ENCODE data around the gene OLFML1. TPM values are rescaled to one million over a fixed set of nuclear protein-coding genes. Genes with fewer than 3 reads are reported as not detected.

Gene OLFML1
- total RNA-seq, 1 donor from 2014 or later: not detected

DNA sequence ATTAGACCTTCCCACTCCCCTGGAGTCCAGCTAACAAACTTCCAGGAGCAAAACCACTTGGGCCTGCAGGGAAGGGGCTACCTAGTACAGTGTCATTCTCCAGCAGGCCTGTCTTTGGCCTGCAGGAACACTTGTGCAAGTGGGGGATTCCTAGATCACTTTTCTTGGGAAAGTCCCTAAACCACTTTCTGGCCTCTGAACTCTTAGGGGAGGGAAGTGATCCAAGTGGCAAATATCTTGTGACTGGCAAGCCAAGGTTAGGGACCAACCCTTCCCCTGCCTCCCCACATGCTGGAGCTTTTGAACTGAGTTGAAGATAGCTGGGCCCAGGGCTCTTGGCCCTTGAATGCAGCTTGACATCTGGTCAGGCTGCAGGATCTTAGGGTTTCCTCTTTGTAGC lies 45.7 kb downstream of the OLFML1 start:
- intact Hi-C loops (cut with micrococcal nuclease): no loop called here

DNA sequence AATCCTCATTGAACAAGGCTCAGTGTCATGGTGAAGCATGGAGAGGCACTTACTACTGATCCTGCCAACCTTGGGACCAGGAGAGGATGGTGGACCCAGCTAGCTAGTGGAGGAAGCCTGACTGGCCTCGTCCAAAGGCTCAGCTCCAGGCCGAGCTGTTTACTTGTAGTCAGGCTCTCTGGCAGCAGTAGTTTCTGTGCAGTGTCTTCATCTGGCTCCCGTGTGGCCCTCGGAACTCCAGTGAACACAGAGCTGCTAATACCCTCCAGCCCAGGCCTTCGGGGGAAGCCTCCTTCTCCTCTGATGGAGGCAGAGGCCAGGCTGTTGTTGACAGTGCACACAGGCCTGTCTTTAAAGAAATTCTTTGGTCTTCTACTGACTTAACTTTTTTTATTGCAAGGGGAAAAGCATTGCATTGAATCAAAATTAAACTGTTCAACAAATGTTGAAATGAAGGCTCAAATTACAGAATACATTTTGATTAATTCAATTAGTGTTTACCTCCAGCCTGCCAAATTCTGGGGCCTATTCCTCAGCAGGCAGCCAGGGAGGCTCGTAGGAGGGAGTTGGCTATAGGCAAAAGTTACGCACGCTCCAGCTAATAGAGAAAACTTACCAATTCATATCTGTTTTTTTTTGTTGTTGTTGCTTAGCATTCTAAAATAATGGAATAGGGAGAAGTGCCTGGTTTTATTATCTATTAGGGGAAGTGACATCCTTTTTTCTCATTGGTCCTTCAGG lies 47.3 kb downstream of the OLFML1 start:
- intact Hi-C loops (cut with micrococcal nuclease): no loop called here

DNA sequence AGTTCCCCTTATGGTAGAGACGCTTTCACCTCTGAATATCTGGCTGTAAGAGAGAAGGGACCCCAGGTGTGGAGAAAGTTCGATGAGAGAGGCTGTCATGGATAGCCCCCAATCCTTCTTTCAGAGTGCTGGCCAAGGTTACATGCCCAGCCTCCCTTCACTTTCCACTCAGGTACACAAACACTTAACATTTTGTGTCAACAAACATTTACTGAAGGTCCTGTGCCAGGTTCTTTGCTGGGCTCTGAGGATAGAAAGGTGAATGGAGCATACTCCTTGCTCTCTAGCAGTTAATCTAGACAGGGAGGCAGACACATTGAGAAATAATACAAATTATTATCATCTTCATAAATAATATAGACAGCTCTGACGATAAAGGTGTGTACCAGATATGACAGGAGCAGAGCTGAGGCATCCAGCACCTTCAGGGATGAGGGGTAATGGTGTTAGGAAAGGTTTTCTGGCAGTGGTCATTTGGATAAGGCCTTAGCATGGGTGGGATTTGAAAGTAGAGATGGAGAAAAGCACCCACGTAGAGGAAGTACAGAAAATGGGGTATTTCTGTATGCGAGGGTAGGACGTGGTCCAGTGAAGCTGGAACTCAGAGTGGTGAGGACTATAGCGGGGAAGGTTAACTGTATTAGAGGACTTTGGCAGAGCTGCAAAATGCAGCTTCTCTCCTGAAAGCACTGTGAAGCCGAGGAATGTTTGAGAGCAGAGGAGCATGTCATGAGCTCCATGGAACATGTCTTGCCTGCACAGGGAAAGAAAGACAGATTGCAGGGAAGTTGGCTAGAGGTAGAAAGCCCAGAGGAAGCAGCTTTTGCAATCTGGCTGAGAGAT lies 48.1 kb downstream of the OLFML1 start:
- intact Hi-C loops (cut with micrococcal nuclease): no loop called here

DNA sequence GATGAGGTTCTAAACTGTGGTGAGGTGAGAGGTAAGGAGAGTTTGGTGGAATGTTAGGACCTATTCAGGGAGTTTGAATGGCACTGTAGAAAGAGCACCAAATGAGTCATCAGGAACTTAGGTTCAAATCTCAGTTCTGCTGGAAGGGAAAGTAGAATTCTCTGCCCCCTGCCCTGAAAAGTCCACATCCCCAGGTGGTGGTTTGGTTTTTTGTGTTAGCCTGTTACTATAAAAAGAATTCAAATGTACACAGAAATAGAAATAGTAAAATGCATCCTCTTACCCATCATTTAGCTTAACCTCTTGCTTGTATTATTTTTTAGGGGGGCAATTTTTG lies 48.7 kb downstream of the OLFML1 start:
- intact Hi-C loops (cut with micrococcal nuclease): no loop called here

DNA sequence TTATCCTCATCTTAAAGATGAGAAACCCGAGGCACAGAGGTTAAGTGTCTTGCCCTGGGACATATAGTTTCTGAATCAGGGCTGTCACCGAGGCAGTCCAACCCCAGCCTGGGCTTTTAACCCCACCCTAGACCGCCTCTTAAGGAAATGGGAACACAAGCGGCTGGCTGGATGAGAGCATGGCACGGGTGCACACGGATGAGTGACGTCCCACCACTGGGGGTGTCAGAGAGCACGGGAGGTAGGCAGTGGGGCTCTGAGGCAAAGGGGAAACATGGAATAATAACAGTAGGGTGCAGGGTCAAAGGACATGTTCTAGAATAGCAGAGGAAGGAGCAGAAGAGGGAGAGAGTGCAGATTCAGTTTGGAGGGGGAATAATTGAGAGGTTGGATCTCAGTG lies 50.8 kb downstream of the OLFML1 start:
- intact Hi-C loops (cut with micrococcal nuclease): no loop called here

DNA sequence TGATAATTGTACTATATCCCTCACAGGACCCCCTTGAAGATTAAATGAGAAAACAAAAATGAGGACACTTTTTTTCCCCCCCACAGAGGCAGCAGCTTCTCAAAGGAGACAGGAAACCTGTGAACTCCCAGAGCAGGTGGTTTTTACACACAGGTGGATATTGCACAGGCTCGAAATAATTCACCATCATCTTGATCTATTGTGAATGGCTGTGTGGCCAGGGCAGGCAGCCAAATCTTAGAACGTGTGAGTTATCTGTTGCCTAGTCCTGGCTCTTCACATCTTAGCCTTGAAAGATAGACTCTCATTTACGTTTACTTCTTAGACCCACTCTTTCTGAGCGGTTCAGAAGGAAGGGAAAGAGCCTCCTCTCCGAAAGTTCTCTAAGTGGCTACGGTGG lies 52.0 kb downstream of the OLFML1 start:
- intact Hi-C loops (cut with micrococcal nuclease): no loop called here

DNA sequence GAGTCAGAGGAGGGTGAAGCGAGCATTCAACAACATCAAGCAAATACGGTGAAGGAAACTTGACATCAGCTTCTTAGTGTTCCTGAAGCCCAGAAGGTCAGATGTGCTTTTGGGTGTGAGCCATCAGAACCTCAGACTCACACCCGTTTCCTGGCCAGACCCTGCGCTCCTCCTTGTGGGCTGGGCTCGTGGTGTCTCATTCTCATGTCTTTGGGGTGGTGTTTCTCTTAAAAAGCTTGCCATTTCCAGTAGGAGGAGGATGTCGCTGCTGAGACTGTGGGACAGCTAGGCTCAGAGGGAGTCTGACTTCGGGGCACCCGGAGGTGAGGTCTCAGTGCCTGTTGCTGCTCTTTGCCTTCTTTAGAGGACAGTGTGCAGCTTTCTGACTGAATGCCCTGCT lies 52.7 kb downstream of the OLFML1 start:
- intact Hi-C loops (cut with micrococcal nuclease): no loop called here

DNA sequence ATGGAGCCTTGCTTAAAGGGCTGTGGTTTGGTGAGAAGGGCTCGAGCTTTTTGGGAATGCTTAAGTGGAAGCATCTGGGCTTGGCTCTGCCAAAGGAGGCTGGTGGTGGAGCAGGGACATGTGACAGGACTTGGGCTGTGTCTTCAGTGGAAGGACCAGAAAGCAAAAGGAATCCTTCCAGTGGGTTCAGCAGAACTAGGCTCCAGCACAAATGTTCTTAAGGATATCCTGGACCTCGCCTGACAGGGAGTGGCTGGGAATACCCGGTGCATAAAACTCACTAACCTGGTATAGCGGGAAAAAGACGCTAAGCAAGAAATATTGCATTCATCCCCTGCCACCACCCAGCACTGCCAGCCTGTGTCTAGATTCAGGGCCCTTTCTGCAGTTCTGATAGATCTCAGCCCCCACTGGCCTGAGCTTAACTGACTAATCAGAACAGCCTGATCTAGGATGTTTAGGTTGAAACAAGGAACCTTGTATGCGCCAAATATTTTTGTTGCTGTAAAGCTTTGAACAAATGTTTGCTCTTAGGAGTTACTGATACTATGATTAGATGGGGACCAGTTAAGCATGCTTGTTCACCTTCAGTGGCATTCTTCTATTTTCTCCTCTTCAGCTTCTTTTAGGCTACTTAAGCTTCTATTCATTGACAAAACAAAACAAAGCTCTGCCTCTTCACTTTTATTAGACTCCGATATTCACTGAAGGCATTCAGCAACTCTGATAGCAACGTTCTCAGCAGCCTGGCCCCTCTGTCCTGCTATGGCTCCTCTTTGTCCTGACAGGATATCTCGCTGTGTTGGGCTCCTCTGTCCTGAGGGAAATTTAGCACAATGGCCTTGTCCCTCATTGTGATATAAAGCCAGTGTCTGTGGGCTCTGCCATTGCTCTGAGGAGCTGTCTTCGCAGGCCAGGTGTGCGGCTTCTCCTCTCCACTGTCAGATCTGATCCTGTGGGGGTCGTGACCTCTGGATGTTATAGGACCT lies 53.5 kb downstream of the OLFML1 start:
- intact Hi-C loops (cut with micrococcal nuclease): no loop called here

DNA sequence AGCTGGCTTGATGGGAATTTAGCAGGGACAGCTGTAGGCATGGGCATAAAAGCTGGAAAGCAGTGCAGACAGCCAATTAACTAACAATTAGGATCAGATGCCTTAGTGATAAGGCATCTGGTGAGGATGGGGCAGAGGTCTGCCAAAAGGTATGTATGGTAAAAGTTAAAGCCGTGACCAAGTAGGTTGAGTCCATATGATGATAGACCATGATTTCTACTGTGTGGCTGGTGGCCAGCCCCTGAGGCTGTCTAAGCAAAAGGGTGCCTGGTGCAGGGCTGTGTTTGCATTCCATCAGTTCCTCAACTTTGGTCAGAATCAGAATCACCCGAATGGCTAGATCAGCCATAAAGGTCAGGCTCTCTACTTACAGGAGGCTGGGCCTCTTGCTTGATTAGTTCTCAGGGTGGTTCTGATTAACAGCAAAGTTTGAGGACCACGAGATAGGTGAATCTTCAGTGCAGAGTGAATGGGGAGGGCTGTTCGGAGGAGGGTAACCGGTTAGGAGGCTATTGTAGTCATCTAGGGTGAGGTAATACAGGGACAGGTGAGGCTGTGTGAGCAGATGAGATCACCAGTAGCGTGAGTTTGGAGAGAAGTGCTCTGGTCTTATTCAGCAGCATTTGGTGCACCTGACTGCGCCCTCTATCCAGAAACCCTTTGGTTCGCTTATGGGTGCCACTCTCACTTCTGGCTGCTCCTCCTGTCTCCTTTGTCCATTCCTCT lies 55.7 kb downstream of the OLFML1 start:
- intact Hi-C loops (cut with micrococcal nuclease): no loop called here

DNA sequence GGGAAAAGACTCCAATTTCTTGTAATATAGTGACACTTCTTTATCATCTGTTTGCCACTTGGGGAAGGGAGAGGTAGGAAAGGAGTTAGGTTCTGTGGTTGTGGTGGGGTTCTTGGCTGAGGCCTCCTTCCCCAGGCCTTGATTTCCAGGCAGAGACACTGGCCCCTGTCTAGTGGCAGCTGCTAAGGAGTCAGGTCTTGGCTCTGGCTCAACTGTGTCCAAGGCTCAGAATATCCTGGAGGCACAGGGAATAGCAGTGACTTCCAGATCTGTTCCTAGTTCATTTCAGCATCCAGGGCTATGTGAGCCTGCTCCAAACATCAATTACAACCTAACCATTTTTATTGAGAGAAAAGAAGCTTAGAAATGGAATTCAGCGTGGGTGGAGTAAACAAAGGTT lies 58.0 kb downstream of the OLFML1 start:
- intact Hi-C loops (cut with micrococcal nuclease): no loop called here

DNA sequence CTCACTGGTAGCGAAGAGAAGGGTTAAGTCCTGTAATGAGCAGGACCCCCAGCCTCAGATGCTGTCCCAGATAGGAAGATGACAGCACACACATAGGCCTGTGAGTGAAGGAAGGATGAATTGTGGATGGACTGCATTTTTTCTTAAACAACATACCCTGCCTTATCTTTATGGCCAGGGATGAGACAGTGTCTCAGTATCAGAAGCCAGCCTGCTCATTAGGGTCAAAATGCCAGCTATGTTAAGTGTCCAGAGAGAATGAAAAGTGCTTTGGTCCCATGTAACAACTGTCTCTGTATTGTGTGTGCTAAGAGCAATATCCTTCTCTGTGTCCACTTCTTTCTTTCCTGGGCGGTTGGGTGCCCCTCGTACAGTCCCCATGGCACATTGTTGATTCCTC lies 58.7 kb downstream of the OLFML1 start:
- intact Hi-C loops (cut with micrococcal nuclease): no loop called here

DNA sequence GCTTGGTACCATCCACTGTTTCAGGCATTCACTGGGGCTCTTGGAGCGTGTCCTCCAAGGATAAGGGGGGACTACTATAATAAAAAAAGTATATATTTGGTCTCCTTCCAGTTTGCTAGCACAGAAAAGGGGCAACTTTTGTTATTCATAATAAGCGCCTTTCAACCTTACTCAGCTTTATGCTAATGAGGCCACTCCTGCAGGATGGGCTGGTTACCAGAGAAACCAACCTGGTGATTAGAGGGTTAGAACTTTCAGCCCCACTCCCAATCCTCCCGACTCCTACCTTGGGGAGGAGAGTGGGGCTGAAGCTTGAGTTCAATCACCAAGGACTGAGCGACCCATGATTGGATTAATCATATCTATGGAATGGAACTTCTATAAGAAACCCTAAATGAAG lies 60.3 kb downstream of the OLFML1 start:
- intact Hi-C loops (cut with micrococcal nuclease): no loop called here

DNA sequence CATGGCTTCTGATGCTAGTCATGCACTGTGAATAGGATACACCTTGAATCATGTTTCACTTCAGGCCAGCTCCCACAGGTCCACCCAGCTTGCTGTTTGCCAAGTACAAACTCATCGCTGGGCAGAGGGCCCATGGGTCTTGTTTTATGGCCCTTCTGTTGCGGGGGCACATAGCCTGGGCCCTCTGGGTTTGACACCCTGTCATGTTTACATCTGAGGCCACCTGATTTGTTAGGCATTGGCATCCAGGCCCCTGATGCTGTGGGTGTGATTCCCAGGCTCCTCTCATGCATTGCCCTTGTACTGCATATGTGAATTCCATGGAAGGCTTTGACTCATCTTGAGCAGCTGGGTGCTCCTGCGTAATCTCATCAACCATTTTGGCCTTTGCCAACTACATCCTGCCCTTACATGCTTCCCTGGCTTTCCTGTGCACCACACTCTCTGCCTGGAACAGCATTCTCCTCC lies 61.1 kb downstream of the OLFML1 start:
- intact Hi-C loops (cut with micrococcal nuclease): no loop called here

DNA sequence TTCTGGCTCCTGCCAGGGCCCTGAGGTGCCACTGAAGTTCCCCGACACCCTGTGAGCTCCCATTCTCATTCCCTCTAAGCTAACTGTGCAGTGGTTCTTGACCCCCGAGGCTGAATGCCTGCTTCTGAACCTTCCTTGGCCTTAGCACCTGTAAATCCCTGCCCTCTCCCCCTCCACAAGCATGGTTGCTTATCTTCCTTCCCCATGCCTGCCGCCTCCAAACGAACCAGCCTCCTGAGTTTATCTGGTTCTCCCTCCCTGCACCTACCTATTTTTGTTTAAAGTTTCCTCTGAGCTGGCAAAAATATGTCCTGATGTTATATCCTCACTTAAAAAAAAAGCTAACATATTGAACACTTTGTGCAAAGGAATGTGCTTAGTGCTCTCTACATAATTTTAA lies 62.4 kb downstream of the OLFML1 start:
- intact Hi-C loops (cut with micrococcal nuclease): no loop called here

DNA sequence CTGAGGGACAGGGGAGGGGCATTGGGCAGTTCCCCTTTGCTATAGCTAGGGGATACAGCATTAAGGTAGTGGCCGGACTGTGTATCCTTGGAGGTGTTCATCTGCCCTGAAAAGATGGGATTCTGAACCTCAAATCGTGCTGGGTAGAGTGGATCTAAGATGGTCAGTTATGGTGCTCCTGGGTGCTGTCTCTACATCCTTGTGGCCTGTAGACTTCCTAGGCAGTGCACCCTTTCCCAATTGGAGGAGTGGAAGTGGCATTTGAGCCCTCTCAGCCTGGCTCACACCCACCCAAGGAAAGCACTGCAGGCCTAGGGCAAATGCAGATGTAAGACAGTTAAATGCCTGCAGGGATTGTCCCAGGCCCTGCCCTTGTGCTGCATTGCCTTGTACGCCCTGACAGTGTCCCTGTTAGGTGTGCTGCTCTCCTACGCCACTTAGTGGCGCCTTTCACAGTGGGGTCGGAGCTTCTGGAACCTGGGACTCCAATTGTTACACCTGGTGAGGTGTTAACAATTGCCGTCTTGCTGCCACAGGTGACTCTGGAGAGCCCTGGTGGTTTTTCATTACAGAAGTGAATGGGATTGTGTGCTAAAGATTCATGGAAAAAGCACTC lies 63.5 kb downstream of the OLFML1 start:
- intact Hi-C loops (cut with micrococcal nuclease): no loop called here

DNA sequence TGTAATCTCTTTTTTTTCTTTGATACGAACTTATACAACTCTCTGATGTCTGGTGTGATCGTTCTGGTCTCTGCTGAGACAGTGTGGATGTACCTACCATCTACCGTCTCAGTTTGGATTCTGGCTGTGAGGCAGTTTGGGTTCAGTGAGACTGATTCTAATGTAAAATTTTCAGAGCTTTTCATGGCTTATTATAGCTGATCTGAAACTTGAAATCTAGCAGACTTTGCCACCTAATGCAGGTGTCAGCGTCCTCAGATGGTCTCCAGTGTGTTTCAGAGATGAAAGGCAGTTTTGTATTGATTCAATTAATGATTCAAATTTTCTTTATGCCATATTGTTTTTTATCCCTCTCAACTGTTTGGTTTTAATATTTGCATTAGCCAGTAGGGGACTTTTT lies 64.4 kb downstream of the OLFML1 start:
- intact Hi-C loops (cut with micrococcal nuclease): no loop called here

DNA sequence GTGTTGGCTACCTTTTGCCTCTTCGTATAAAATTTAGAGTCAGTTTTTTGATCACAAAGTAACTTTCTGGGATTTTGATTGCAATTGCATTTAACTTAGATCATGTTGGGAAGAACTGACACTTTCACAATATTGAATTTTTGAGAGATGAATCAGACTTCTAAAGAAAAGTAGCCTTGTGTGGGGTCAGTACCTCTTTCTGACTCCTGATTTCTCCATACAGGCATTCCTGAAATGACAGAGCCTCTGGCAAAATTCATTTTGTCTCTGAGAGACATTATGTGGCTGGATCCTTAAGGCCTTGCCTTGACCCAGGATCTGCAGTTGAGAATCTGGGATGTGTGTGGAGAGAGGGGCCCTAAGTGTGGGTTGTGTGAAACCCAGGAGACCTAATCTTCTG lies 66.3 kb downstream of the OLFML1 start:
- intact Hi-C loops (cut with micrococcal nuclease): no loop called here

DNA sequence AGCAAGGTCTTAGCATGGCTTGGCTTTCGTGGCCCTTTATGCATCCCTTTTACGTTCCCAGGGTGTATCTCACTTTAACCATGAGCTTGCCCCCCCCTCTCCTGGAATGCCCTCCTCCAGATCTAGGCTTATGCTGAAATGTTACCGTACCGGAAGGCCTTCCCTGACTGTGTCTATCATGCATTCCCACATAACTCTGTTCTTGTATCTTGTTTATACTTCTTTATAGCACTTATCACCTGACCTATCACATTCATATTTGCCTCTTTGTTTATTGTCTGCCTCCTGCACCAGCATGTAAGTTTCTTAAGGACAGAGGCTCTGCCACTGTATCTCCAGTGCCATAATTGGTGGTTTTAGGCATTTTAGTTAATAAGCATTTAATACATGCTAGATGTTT lies 67.4 kb downstream of the OLFML1 start:
- intact Hi-C loops (cut with micrococcal nuclease): no loop called here

DNA sequence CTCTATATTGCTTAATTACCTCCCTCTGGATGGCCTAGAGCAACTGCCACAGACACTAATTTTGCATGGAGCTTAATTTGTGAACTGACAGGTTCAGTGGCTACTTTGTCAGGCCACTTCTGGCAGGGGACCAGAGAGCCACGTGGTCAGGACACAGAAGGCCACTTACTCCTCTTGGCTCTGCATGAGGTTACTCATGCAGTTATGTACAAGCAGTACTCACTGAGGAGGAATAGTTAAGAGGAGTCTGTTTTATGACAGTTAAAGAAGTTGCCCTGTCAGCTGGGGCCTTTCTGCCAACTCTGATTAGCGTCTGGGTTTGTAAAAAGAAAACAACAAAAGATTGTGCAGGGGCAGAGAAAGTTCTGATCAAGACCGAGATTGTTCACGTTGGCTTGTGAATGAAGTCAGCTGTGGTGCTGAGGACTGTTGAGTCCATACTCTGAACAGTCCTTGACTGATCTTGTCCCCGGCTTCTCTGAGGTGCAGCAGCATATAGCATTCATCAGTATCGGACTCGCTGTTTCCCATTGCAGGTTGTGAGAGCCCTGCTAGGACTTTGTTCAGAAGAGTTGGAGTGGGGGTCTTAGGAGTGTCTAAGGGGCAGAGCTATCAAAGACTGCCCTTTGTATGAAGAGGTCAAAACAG lies 69.9 kb downstream of the OLFML1 start:
- intact Hi-C loops (cut with micrococcal nuclease): no loop called here

DNA sequence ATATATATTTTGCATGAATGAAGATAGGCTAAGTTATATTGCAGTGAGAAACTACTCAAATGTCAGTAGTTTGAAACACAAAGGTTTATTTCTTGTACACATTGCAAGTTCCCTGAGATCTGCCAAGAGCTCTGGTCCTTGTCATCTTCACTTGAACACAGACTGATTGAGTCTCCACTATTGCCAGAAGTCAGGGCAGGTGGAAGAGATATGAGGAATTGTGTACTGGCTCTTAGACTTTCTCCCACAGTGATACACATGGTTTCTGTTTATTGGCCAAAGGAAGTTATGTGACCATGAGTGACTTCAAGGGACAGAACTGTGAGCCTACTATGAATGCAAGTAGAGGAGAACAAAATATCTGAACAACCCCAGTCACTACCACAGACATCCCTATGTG lies 72.7 kb downstream of the OLFML1 start:
- intact Hi-C loops (cut with micrococcal nuclease): no loop called here

All from T-helper 2 cell treated with Interferon-gamma antibody and Interleukin-4, amounts not matched to agents 100 ng/mL and 5 ng/mL, for 36 hours (primary cell).